SK-N-SH (cell line): Measurements from ENCODE around the gene TMEM169. TPM values are rescaled to one million over a fixed set of nuclear protein-coding genes. Genes with fewer than 3 reads are reported as not detected.

Source experiments
- CTCF ChIA-PET: fragments of 300-600, 350-600 bp; formaldehyde crosslinking; extraction: SDS; loops from one replicate; lab custom pipeline; 2021; lab: Yijun Ruan, JAX
- POLR2A ChIA-PET: fragments of 350-600 bp; sonication (Branson Sonifier 250); formaldehyde crosslinking; extraction: SDS; loops from one replicate; lab custom pipeline; 2020; ENCODE audit warnings: antibody characterized with exemption, inconsistent platforms; lab: Yijun Ruan, JAX
- DNase-seq: peaks from one replicate; pipeline ENCODE4 v3.0.0; 2012
- H2AFZ ChIP-seq: fragments of 200-600 bp; sonication (generic); 2 replicates; pipeline ENCODE4 v1.8.1; 2016; ENCODE audit warnings: antibody characterized with exemption, mild to moderate bottlenecking, low read depth
- H3F3A ChIP-seq: fragments of 200-600 bp; sonication (generic); replicated peaks from 2 replicates; pipeline ENCODE3; 2016; ENCODE audit warnings: antibody characterized with exemption, mild to moderate bottlenecking; ENCODE audit not compliant: insufficient read depth
- H3K27ac ChIP-seq, 2 experiments: fragments of 200-500 bp in 1 of 2; fragments of 200-600 bp in 1 of 2; sonication (Bioruptor generic) in 1 of 2; sonication (generic), shearing (Covaris generic) in 1 of 2; 2 replicates each; pipeline versions ENCODE4 v1.5.1 to v1.6.1; 2014 to 2016; ENCODE audit warnings: low read depth in 2 of 2, inconsistent platforms in 1 of 2, low read length in 1 of 2, mild to moderate bottlenecking in 1 of 2, mixed read lengths in 1 of 2
- H3K27me3 ChIP-seq: fragments of 200-600 bp; sonication (generic), shearing (Covaris generic); 2 replicates; pipeline ENCODE4 v1.6.1; 2016; ENCODE audit warnings: mixed run types; ENCODE audit not compliant: insufficient read depth
- H3K36me3 ChIP-seq, 2 experiments: fragments of 200-500 bp in 1 of 2; fragments of 200-600 bp in 1 of 2; sonication (Bioruptor generic) in 1 of 2; sonication (generic) in 1 of 2; replicated peaks in 1 of 2; 2 replicates each; pipeline versions ENCODE3 to v1.5.1; 2014 to 2016; ENCODE audit warnings: low read length in 1 of 2, mild to moderate bottlenecking in 1 of 2; ENCODE audit not compliant: insufficient read depth in 2 of 2, control insufficient read depth in 1 of 2
- H3K4me1 ChIP-seq, 2 experiments: fragments of 200-500 bp in 1 of 2; fragments of 200-600 bp in 1 of 2; sonication (Bioruptor generic) in 1 of 2; sonication (generic), shearing (Covaris generic) in 1 of 2; 2 replicates each; pipeline versions ENCODE4 v1.5.1 to v1.6.1; 2014 to 2016; ENCODE audit warnings: low read depth in 1 of 2, low read length in 1 of 2, mixed run types in 1 of 2; ENCODE audit not compliant: insufficient read depth in 2 of 2, control insufficient read depth in 1 of 2
- H3K4me2 ChIP-seq: fragments of 200-600 bp; sonication (generic), shearing (Covaris generic); 2 replicates; pipeline ENCODE4 v1.6.1; 2017; ENCODE audit warnings: mixed run types
- H3K4me3 ChIP-seq, 2 experiments: fragments of 200-500 bp in 1 of 2; fragments of 200-600 bp in 1 of 2; sonication (Bioruptor generic) in 1 of 2; sonication (generic), shearing (Covaris generic) in 1 of 2; 2 replicates each; pipeline versions ENCODE4 v1.5.1 to v1.8.1; 2014 to 2016; ENCODE audit warnings: low read depth in 2 of 2, inconsistent platforms in 1 of 2, low read length in 1 of 2, mild to moderate bottlenecking in 1 of 2, mixed read lengths in 1 of 2, moderate library complexity in 1 of 2
- H3K79me2 ChIP-seq: fragments of 200-600 bp; sonication (generic); 2 replicates; pipeline ENCODE4 v1.8.1; 2017; ENCODE audit warnings: mild to moderate bottlenecking; ENCODE audit not compliant: insufficient read depth
- H3K9ac ChIP-seq: fragments of 200-600 bp; sonication (generic); 2 replicates; pipeline ENCODE4 v1.6.1; 2017; ENCODE audit warnings: mixed run types
- H3K9me2 ChIP-seq: fragments of 200-600 bp; sonication (generic); 2 replicates; pipeline ENCODE4 v1.6.1; 2017; ENCODE audit warnings: mixed run types
- H3K9me3 ChIP-seq: fragments of 200-600 bp; sonication (generic); 2 replicates; pipeline ENCODE4 v1.6.1; 2017; ENCODE audit warnings: mixed run types, mild to moderate bottlenecking, moderate library complexity
- H4K20me1 ChIP-seq: fragments of 200-600 bp; sonication (generic); 2 replicates; pipeline ENCODE4 v1.6.1; 2017; ENCODE audit warnings: mild to moderate bottlenecking, mixed run types; ENCODE audit not compliant: insufficient read depth
- CHD2 ChIP-seq: fragments of 150-350 bp; IDR thresholded peaks from 2 replicates; pipeline ENCODE4 v1.6.1; 2018; ENCODE audit warnings: low read length; ENCODE audit not compliant: partially characterized antibody
- CTCF ChIP-seq: fragments of 200-600 bp; sonication (generic); IDR thresholded peaks from 2 replicates; pipeline ENCODE4 v1.6.1; 2017; ENCODE audit warnings: antibody characterized with exemption, mild to moderate bottlenecking, moderate library complexity
- EP300 ChIP-seq, 2 experiments: IDR thresholded peaks; 2 replicates each; pipeline versions ENCODE4 v1.4.0 to v1.6.1; 2012; ENCODE audit warnings: borderline replicate concordance in 1 of 2, low read depth in 1 of 2, low read length in 1 of 2
- EZH2phosphoT487 ChIP-seq: fragments of 200-600 bp; sonication (generic); IDR thresholded peaks from 2 replicates; pipeline ENCODE4 v1.6.1; 2017; ENCODE audit warnings: low read depth, mixed run types, mild to moderate bottlenecking, antibody characterized with exemption, moderate library complexity, borderline replicate concordance
- FOXM1 ChIP-seq: IDR thresholded peaks from 2 replicates; pipeline ENCODE4 v1.4.0; 2012; ENCODE audit warnings: low read depth, mild to moderate bottlenecking
- GATA2 ChIP-seq: sonication (generic); formaldehyde crosslinking; IDR thresholded peaks from 2 replicates; pipeline ENCODE4 v1.5.0; 2020; ENCODE audit warnings: mild to moderate bottlenecking, missing genetic modification reagents
- IRF3 ChIP-seq: fragments of 150-350 bp; IDR thresholded peaks from 2 replicates; pipeline ENCODE4 v1.6.1; 2016; ENCODE audit warnings: mild to moderate bottlenecking, low read depth, low read length
- MAX ChIP-seq: IDR thresholded peaks from 2 replicates; pipeline ENCODE4 v1.4.0; 2012; ENCODE audit warnings: low read depth
- MEF2A ChIP-seq: IDR thresholded peaks from 2 replicates; pipeline ENCODE4 v1.4.0; 2012; ENCODE audit warnings: low read depth, borderline replicate concordance
- MXI1 ChIP-seq: IDR thresholded peaks from 2 replicates; pipeline ENCODE4 v1.6.1; 2012; ENCODE audit warnings: mild to moderate bottlenecking, low read depth, low read length, improper control_type of control experiment
- NRF1 ChIP-seq: IDR thresholded peaks from 2 replicates; pipeline ENCODE4 v1.6.1; 2012; ENCODE audit warnings: low read depth, mild to moderate bottlenecking, low read length
- RCOR1 ChIP-seq: fragments of 150-350 bp; IDR thresholded peaks from 2 replicates; pipeline ENCODE4 v1.6.1; 2017; ENCODE audit warnings: antibody characterized with exemption, low read length
- RFX5 ChIP-seq: IDR thresholded peaks from 2 replicates; pipeline ENCODE4 v1.6.1; 2012; ENCODE audit warnings: mild to moderate bottlenecking, improper control_type of control experiment, low read length
- RXRA ChIP-seq: IDR thresholded peaks from 2 replicates; pipeline ENCODE4 v1.4.0; 2012; ENCODE audit warnings: low read depth, mild to moderate bottlenecking, borderline replicate concordance
- SIN3A ChIP-seq: IDR thresholded peaks from 2 replicates; pipeline ENCODE4 v1.6.1; 2012; ENCODE audit warnings: low read depth, mild to moderate bottlenecking, low read length, moderate library complexity, borderline replicate concordance
- SMC3 ChIP-seq: IDR thresholded peaks from 2 replicates; pipeline ENCODE4 v1.6.1; 2012; ENCODE audit warnings: low read depth, low read length, improper control_type of control experiment
- TAF1 ChIP-seq: IDR thresholded peaks from 2 replicates; pipeline ENCODE4 v1.6.1; 2012; ENCODE audit warnings: low read depth, mild to moderate bottlenecking, low read length, moderate library complexity, borderline replicate concordance
- TCF12 ChIP-seq: IDR thresholded peaks from 2 replicates; pipeline ENCODE4 v1.4.0; 2012
- TEAD4 ChIP-seq: IDR thresholded peaks from 2 replicates; pipeline ENCODE4 v1.4.0; 2012; ENCODE audit warnings: mild to moderate bottlenecking, borderline replicate concordance; ENCODE audit not compliant: insufficient read depth
- USF1 ChIP-seq: IDR thresholded peaks from 2 replicates; pipeline ENCODE4 v1.4.0; 2012; ENCODE audit warnings: low read depth, borderline replicate concordance
- USF2 ChIP-seq: fragments of 150-350 bp; IDR thresholded peaks from 2 replicates; pipeline ENCODE4 v1.6.1; 2017; ENCODE audit warnings: antibody characterized with exemption, low read length, low read depth, borderline replicate concordance
- ZBTB33 ChIP-seq: IDR thresholded peaks from 2 replicates; pipeline ENCODE4 v1.4.0; 2012; ENCODE audit warnings: low read depth, borderline replicate concordance
- WGBS: methylation state at CpG from one replicate; pipeline ENCODE4 v1.1.6; 2017; ENCODE audit warnings: low lambda C conversion rate; 5-methylcytosine and 5-hydroxymethylcytosine counted together
- polyA plus RNA-seq, 3 experiments: library from polyadenylated mRNA; depleted of rRNA; stranded (reverse); fragments of >200 nt; gene quantifications; 2 replicates each; pipeline ENCODE4 v1.2.3, GENCODE V29; 2012

TMEM169 gene
- polyA plus RNA-seq, 1 of the 3 experiments (the other 2 are of a cell fraction), result 0.30 TPM

- H3K9me2 ChIP-seq, result no peaks in the 10 kb centered on the region
- H4K20me1 ChIP-seq, result no peaks in the 10 kb centered on the region
- H3K79me2 ChIP-seq, result no peaks in the 10 kb centered on the region
- H2AFZ ChIP-seq, result no peak overlapping the region
- WGBS, result 85% methylated on average over 2 of the region's 2 CpGs
- TF ChIP-seq CHD2 (no peak), MAX (no peak), TCF12 (no peak), FOXM1 (no peak), CTCF (no peak), USF2 (no peak), NRF1 (no peak), RXRA (no peak), GATA2 (CRISPR knock-in tag) (no peak), RFX5 (no peak), TAF1 (no peak), SIN3A (no peak), RCOR1 (no peak), EZH2phosphoT487 (no peak), MEF2A (no peak)
- no peak overlapping the region for H3K9ac ChIP-seq
- H3K9me3 ChIP-seq, result no peaks in the 10 kb centered on the region
- H3K4me2 ChIP-seq, result no peak overlapping the region
- peaks cover 0 to 17% of the 10 kb centered on the region in 2 experiments for H3K36me3 ChIP-seq
- no peaks in the 10 kb centered on the region for H3K27me3 ChIP-seq
- no peak overlapping the region for H3K27ac ChIP-seq
- no peaks in the 10 kb centered on the region for H3K4me1 ChIP-seq
- POLR2A ChIA-PET, result no interaction called here
- CTCF ChIA-PET, result interaction anchor here (0.6 to 1.6 kb wide), 2 partner anchors 14 to 22 kb away, joined by 3 to 4 read pairs; no protein-coding TSS in a partner anchor
- H3K4me3 ChIP-seq, result no peak overlapping the region
- H3F3A ChIP-seq, result no peaks in the 10 kb centered on the region
- no peak for DNase-seq
Measured at GRCh38 chr2:216047397-216047796, 34.3 kb upstream of the TMEM169 start.

GRCh38 chr2:216049452-216049851 lies 32.3 kb upstream of the TMEM169 start:
- Histone ChIP-seq H3K36me3 (peaks cover 0 to 17% of the 10 kb centered on the region in 2 experiments), H3K9ac (no peak overlapping the region), H3K4me3 (no peak overlapping the region), H3K27me3 (no peaks in the 10 kb centered on the region), H2AFZ (no peak overlapping the region), H3K4me2 (no peak overlapping the region), H3K4me1 (no peaks in the 10 kb centered on the region), H3K79me2 (no peaks in the 10 kb centered on the region), H3K27ac (no peak overlapping the region), H3K9me2 (no peaks in the 10 kb centered on the region), H4K20me1 (no peaks in the 10 kb centered on the region), H3K9me3 (no peaks in the 10 kb centered on the region), H3F3A (no peaks in the 10 kb centered on the region)
- CTCF ChIA-PET, result interaction anchor here (0.8 to 1.5 kb wide), 3 partner anchors 13 to 16 kb away, joined by 4 to 7 read pairs (median 5); no protein-coding TSS in a partner anchor
- WGBS, result 72% methylated on average over 2 of the region's 2 CpGs
- no peak for DNase-seq
- POLR2A ChIA-PET, result no interaction called here
- no peak for TF ChIP-seq TEAD4
- no peak for TF ChIP-seq RXRA
- TF ChIP-seq MEF2A, result no peak
- no peak for TF ChIP-seq TCF12
- TF ChIP-seq SMC3, result no peak
- no peak for TF ChIP-seq MXI1
- TF ChIP-seq ZBTB33, result no peak
- no peak for TF ChIP-seq IRF3
- TF ChIP-seq EP300 (IDR thresholded peaks at IDR 0.05; ENCODE audit: borderline replicate concordance in 1 of 2, low read depth in 1 of 2, low read length in 1 of 2), result no peak
- no peak for TF ChIP-seq USF1
